Measurements from ENCODE around the gene SNCG. TPM values are rescaled to one million over a fixed set of nuclear protein-coding genes. Genes with fewer than 3 reads are reported as not detected.
"Not testable (repeated sequence)": the region's sequence is repeated elsewhere in the genome, so short reads cannot be mapped to it uniquely, and the experiment has no call there.

The SNCG gene
- total RNA-seq, 1 donor from 2014 or later = 14.6 TPM

- no peak for DNase-seq (ENCODE audit: low spot score, unreplicated experiment)
- Mint-ChIP-seq H3K27me3 (peaks cover 7% of the 10 kb centered on the region), H3K4me1 (ENCODE audit: low read depth) (no peaks in the 10 kb centered on the region), H3K27ac (no peak overlapping the region), H3K4me3 (ENCODE audit: low read depth) (no peak overlapping the region), H3K36me3 (ENCODE audit: insufficient read depth) (no peaks in the 10 kb centered on the region), H3K9me3 (ENCODE audit: low read depth) (no peaks in the 10 kb centered on the region)
- TF ChIP-seq CTCF (IDR thresholded peaks at IDR 0.05; ENCODE audit: unreplicated experiment) = no peak
These were observed 34.5 kb downstream of the SNCG start for GRCh38 chr10:86992929-86993328.

- H3K36me3 Mint-ChIP-seq (ENCODE audit: insufficient read depth); H3K4me3 Mint-ChIP-seq (ENCODE audit: low read depth); DNase-seq (ENCODE audit: low spot score, unreplicated experiment); H3K27me3 Mint-ChIP-seq; H3K9me3 Mint-ChIP-seq (ENCODE audit: low read depth); H3K4me1 Mint-ChIP-seq (ENCODE audit: low read depth); H3K27ac Mint-ChIP-seq: not testable (repeated sequence)
These were observed 41.5 kb downstream of the SNCG start for GRCh38 chr10:86999802-87000403.

- Mint-ChIP-seq H3K27ac (no peak overlapping the region), H3K4me1 (ENCODE audit: low read depth) (no peaks in the 10 kb centered on the region), H3K27me3 (no peaks in the 10 kb centered on the region), H3K36me3 (ENCODE audit: insufficient read depth) (no peaks in the 10 kb centered on the region), H3K9me3 (ENCODE audit: low read depth) (no peaks in the 10 kb centered on the region), H3K4me3 (ENCODE audit: low read depth) (no peak overlapping the region)
- TF ChIP-seq CTCF (IDR thresholded peaks at IDR 0.05; ENCODE audit: unreplicated experiment) = no peak
- no peak for DNase-seq (ENCODE audit: low spot score, unreplicated experiment)
These were observed 42.1 kb downstream of the SNCG start for GRCh38 chr10:87000491-87000890.

GRCh38 chr10:87007124-87007523 lies 48.7 kb downstream of the SNCG start:
- H3K4me3 Mint-ChIP-seq (ENCODE audit: low read depth); H3K27me3 Mint-ChIP-seq; H3K9me3 Mint-ChIP-seq (ENCODE audit: low read depth): not testable (repeated sequence)

GRCh38 chr10:87007674-87008073 lies 49.3 kb downstream of the SNCG start:
- H3K4me1 Mint-ChIP-seq (ENCODE audit: low read depth); H3K9me3 Mint-ChIP-seq (ENCODE audit: low read depth); H3K27me3 Mint-ChIP-seq; H3K36me3 Mint-ChIP-seq (ENCODE audit: insufficient read depth); H3K27ac Mint-ChIP-seq; H3K4me3 Mint-ChIP-seq (ENCODE audit: low read depth); DNase-seq (ENCODE audit: low spot score, unreplicated experiment): not testable (repeated sequence)

More at GRCh38 chr10:87007124-87007523, 48.7 kb downstream of the SNCG start:
- H3K36me3 Mint-ChIP-seq (ENCODE audit: insufficient read depth); H3K27ac Mint-ChIP-seq; DNase-seq (ENCODE audit: low spot score, unreplicated experiment); H3K4me1 Mint-ChIP-seq (ENCODE audit: low read depth): not testable (repeated sequence)

- H3K27me3 Mint-ChIP-seq; H3K4me3 Mint-ChIP-seq (ENCODE audit: low read depth); H3K27ac Mint-ChIP-seq; DNase-seq (ENCODE audit: low spot score, unreplicated experiment); H3K9me3 Mint-ChIP-seq (ENCODE audit: low read depth); H3K4me1 Mint-ChIP-seq (ENCODE audit: low read depth); H3K36me3 Mint-ChIP-seq (ENCODE audit: insufficient read depth): not testable (repeated sequence)
These were observed 49.9 kb downstream of the SNCG start for GRCh38 chr10:87008303-87008702.

- H3K36me3 Mint-ChIP-seq (ENCODE audit: insufficient read depth); H3K4me3 Mint-ChIP-seq (ENCODE audit: low read depth); DNase-seq (ENCODE audit: low spot score, unreplicated experiment); H3K27me3 Mint-ChIP-seq; H3K4me1 Mint-ChIP-seq (ENCODE audit: low read depth); H3K9me3 Mint-ChIP-seq (ENCODE audit: low read depth); H3K27ac Mint-ChIP-seq: not testable (repeated sequence)
These were observed 50.8 kb downstream of the SNCG start for GRCh38 chr10:87009134-87009696.

Other genes with a start within 250 kb of the SNCG start
- 80.7 and 89.7 TPM in 2 replicates for gene BMPR1A, start 202.0 kb upstream of the SNCG start, total RNA-seq
- 1.5 and 1.6 TPM in 2 replicates for gene MMRN2, start 984 bp upstream of the SNCG start, total RNA-seq
- gene ADIRF, start 9.9 kb downstream of the SNCG start, total RNA-seq = not detected in 2 replicates
- gene FAM25A, start 61.7 kb downstream of the SNCG start, total RNA-seq = not detected in 2 replicates
- gene GLUD1, start 136.2 kb downstream of the SNCG start, total RNA-seq = 69.5 and 72.4 TPM in 2 replicates
- gene SHLD2, start 136.6 kb downstream of the SNCG start, total RNA-seq = 18.9 and 19.2 TPM in 2 replicates

Data from progenitor cell of endocrine pancreas (in vitro differentiated cells).